ENCODE data around the gene TRIM3.
A peak's percentile ranks its signal among the peaks of the same experiment; 100 is the strongest.

Gene TRIM3

GRCh38 chr11:6437993-6438392, 35.7 kb downstream of the TRIM3 start:
- no peak for DNase-seq (ENCODE audit: low read depth, low spot score)

- DNase-seq (ENCODE audit: low read depth, low spot score) = no peak
These were observed 36.3 kb downstream of the TRIM3 start for GRCh38 chr11:6437423-6437822.

GRCh38 chr11:6433998-6434660, 39.6 kb downstream of the TRIM3 start:
- no peak for DNase-seq (ENCODE audit: low read depth, low spot score)

DNA sequence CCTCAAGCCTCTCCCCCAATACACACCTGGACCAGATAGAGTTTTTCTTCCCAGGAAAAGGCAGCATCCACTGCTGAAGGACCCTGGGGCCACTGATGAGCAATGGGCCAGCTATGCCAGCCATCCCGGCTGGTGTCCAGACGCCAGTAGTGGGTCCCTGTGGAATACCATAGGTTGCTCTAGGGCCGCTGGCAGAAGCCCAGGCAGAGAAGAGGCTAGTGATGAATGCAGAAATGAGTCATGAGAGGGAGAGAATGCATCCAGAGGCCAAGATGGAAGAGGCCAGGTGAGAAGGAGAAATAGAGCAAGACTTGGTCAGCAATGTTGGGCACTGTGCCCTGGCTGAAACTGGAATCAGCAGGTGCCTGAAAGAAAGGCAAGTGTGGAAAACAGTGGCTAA, 41.9 kb downstream of the TRIM3 start:
- DNase-seq (ENCODE audit: low read depth, low spot score) = peak; percentile 26

GRCh38 chr11:6427516-6427915, 46.2 kb downstream of the TRIM3 start:
- DNase-seq (ENCODE audit: low read depth, low spot score) = no peak

DNA sequence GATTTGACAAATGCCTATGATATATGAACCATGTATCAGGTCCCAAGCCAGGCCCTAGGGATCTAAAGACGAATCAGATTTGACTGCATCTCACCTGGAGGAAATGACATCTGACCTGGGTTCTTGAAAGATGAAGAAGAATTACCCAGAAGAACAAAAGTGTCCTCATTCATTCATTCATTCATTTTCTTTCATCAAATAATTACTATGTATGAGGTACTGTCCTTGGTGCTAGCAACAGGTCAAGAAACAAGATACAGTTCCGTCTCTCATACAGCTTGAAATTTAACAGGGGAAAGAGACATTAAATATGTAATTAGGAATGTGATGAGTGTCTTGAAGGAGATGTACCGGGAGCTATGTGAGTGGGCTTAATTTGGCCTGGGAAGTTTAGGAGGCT, 53.1 kb downstream of the TRIM3 start:
- DNase-seq (ENCODE audit: low read depth, low spot score) = no peak

DNA sequence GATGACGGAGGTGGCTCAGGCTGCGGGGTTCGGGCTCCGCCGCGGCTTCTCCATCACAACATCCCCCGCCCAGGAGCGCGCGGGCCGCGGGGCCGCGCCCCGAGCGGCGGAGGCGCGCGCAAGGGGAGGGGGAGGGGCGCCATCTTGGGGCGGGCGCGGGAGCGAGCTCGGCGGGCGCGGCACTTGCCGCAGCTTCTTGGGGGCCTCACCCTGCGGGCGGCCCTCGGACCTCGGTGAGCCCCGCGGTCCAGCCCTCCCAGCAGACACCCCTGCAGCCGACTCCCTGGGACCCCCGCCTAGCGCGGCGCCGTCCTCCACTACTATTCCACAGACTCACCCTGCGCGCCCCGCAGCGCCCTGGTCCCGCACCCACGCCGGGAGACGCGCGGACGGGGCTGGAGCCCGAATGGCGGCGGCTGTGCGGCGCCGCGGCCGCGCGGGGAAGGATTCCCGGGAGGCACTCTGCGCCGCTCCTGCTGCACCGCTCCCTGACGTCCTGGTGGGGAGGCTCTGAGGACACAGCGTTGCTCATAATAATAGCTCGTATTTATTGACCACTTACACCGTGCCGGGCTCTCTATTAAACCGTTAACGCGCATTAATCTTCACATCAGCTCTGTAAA, 54.6 kb downstream of the TRIM3 start, which contains the start of gene APBB1:
APBB1 (minus strand) TSS at position 86 of the 623 bp plus-strand sequence. CDS start 7,747 bp downstream, outside the sequence.
- peak; percentile 57 for DNase-seq (ENCODE audit: low read depth, low spot score)

DNA sequence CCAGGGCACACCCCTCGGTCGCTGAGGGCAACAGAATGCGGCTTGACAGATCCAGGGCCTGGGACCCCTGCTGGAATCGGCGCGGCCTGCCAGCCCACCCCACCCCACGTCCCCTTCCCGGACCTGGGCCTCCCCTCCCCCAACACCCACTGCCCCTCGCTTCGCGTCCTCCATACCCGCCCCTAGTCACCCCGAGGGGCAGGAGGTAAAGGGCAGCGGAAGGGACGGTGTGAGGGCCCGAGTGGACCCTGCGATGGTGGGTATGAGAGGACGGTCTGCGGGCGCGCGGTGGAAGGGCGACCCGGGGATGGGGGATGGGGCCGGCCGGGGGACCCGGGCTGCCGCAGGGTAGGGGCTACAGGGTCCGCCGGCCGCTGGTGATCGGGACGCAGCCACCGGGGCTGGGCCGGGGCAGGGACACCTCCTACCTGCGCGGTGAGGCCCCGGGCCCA, 55.2 kb downstream of the TRIM3 start:
- no peak for DNase-seq (ENCODE audit: low read depth, low spot score)

- peak; percentile 40 for DNase-seq (ENCODE audit: low read depth, low spot score)
These were observed 55.7 kb downstream of the TRIM3 start for GRCh38 chr11:6417907-6418556.

GRCh38 chr11:6415797-6416196, 57.9 kb downstream of the TRIM3 start:
- no peak for DNase-seq (ENCODE audit: low read depth, low spot score)

DNA sequence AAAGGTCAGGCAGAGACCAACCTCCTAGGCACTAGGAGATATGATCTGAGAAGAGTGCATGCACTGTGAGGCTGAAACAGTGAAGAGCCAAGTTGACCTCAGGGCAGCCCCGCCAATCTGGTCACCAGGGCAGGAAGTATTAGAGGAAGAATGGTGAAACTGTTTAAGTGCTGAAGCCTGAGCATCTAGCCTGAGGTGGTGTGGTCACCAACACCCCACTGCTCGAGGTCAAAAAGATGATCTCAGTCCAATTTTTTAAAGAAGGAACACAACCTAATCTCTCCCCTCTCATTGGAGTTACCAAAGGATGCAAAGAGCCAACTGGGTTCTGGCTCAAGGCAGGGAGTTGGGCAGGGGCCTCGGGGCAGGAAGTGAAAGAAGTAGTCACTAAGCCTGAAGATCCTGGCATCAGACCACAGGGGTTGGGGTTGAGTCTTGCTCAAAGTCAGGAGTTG, 58.8 kb downstream of the TRIM3 start:
- no peak for DNase-seq (ENCODE audit: low read depth, low spot score)

GRCh38 chr11:6413791-6414201, 59.9 kb downstream of the TRIM3 start:
- DNase-seq (ENCODE audit: low read depth, low spot score) = no peak

DNA sequence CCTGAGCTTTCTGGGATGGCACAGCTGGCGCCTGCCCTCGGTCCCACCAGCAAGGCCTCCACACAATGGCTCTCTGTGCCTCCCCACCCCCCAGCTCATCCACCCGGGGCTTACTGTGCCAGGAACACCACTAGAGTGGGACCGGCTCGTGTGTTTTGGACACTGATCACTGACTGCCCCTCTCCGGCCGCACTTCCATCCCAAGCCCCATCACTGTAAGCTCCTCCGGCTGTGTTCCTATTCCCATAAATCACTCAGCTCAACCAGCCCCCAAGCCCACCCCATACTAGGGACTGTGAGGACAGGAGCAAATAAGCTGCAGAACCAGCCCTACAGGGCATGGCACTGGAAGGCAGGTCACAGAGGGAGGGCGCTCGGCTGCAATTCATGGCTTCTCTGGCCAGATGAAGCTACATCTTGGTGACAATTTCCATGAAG, 62.1 kb downstream of the TRIM3 start:
- DNase-seq (ENCODE audit: low read depth, low spot score) = no peak

DNA sequence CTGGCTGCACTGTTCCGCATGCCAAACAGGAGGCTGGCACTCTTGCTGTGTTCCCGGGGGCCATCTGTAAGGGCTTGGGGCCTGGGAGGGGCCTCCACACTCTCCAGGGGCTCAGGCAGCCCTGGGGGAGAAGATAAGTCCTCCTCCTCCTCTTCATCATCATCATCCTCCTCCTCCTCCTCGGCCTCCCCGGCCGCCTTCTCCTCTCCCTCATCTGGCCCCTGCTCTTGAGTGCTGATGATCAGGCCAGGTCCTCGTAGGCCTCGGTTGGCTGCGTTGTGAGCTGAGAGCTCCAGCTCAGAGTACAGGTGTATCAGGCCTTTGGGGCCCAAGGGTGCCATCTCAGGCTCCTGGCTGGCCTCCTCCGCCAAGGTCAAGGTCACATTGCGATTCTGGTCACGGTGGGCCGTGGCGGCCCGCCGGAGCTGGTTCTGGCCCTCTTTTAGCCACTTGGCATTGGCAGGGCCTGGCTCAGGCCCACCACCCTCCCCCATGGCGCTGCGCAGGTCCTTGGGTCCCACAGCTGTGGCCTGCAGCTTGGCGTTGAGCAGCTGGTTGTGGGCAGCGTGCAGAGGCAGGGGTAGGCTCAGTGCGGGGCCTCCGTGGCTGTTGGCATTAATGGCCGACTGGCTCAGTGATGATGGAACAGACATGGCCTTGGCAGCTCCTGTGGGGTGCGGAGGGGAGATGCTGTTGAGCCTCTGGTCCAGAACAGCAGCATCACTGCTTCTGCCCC, 62.9 kb downstream of the TRIM3 start:
- no peak for DNase-seq (ENCODE audit: low read depth, low spot score)

- DNase-seq (ENCODE audit: low read depth, low spot score) = no peak
These were observed 67.4 kb downstream of the TRIM3 start for GRCh38 chr11:6406370-6406769.

DNA sequence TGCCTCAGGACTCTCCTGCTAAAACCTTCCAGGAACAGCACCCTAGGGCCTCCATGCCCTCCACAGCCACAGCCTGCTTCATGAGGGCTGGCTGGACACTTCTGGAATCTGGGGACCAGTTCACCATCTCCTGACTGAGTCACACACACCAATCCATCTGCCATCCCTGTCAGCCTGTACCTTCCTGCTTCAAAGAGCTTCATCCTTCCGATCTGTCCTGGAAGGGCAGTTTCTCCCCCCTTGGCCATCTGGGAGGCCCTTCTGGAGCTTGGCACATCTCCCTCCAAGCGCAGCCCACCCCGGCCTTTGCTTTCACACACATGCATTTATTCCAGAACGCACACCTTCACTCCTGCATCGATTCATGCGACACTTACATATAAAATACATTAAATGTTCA, 67.9 kb downstream of the TRIM3 start:
- DNase-seq (ENCODE audit: low read depth, low spot score) = no peak

GRCh38 chr11:6405052-6405667, 68.6 kb downstream of the TRIM3 start:
- peak; percentile 81 for DNase-seq (ENCODE audit: low read depth, low spot score)

DNA sequence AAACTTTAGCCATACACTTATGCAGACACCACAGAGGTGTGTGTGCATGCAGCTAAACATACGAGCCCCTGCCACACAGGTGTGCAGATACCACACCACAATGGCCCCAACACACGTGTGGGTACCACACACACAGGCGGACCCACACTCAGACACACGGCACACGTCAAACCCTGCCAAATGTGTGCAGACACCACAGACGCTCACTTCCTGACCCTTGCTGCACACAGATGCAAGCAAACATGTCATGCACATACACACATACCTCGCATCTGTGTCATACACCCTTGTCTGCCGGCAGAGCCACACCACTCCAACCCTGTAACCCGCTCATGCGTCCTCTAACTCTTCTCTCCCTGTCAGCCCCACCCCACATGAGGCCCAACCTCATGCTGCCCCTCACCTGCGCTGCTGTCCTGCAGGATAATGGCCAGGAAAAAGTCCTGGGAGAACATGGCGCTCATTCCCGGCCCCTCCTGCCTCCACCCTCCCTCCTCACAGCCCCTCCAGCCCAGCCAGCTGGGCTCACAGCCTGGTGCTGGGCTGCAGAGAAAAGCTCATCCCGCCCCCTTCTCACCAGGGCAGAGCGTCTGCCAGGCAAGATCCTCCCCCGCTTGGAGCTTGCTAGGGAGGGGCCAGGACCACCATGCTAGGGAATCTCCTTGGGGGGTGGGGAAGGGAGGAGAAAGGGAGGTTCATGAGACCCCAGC, 69.2 kb downstream of the TRIM3 start:
- no peak for DNase-seq (ENCODE audit: low read depth, low spot score)

DNA sequence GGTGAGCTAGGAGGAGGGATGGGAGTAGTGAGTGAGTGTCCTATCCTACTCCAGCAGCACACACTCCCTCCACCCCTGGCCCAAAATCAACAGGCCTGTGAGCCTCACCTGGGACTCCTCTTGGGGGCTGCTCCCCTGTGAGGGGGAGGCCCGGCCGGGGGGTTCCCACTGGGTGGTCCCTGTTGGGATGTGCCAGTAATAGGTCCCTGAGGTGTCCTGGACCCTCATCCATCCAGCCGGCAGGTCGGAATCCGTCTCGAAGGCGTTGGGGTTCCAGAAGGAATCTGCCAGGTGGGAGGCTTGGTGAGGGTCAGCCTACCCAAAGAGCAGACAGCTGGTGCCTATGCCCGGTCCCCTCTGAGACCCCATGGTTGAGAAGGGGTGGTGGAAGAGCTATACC, 70.2 kb downstream of the TRIM3 start:
- DNase-seq (ENCODE audit: low read depth, low spot score) = no peak

DNA sequence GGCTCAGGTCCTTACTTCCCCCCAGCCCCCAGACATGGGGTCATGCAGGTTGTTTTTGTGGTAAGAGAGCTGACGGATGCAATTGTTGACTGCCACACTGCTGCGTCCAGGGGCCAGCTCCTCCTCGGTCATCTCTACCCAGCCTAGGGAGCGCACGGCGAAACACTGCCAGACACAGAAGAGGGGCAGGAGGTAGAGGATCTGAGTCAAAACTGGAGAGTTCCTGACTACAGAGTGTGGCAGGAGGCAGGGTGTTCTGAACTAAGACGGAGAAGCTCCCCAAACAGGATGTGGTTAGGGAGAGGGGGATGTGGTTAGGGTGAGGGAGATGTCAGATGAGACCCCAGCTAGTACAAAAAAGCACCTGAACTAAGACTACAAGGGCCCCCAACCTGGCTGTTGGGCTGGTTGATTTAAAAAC, 71.2 kb downstream of the TRIM3 start:
- no peak for DNase-seq (ENCODE audit: low read depth, low spot score)

DNA sequence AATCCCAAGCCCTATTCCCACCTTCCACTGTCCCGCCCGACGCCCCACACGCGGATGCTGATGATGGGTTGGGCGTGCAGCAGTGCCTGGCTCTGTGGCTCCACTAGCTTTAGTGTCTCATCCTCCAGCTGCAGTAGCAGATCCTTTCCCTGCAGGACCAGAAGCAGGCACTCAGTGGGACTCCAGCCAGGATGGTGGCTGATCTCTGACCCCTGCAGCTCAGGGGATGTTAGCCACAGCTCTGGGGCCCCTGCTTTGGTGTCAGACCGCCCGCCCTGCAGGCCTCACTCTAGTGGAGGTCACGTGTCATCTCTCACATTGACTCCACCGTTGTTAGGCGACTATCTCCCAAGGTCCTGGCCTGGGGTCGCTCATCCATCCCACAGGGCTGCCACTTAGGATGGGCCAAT, 71.7 kb downstream of the TRIM3 start:
- DNase-seq (ENCODE audit: low read depth, low spot score) = no peak
